HL-60/S4 (cell line): ENCODE results near the gene SYNE3.

Source experiments
- in situ Hi-C: fragments of 300-500 bp; cut with MboI; formaldehyde crosslinking; loops from 2 replicates; pipeline ENCODE4 v1.14.3; 2022; ENCODE audit warnings: low sequenced_read_pairs

The SYNE3 gene

GRCh38 chr14:95477411-95478269, 38.8 kb downstream of the SYNE3 start:
- in situ Hi-C loops: no loop called here

- in situ Hi-C loops: no loop called here
Measured at GRCh38 chr14:95476747-95477146, 39.7 kb downstream of the SYNE3 start.

- in situ Hi-C loops: no loop called here
Measured at GRCh38 chr14:95475540-95476240, 40.8 kb downstream of the SYNE3 start.

- in situ Hi-C loops: no loop called here
Measured at GRCh38 chr14:95474941-95475340, 41.5 kb downstream of the SYNE3 start.

- in situ Hi-C loops: no loop called here
Measured at GRCh38 chr14:95474486-95474885, 42.0 kb downstream of the SYNE3 start.

- in situ Hi-C loops: no loop called here
Measured at GRCh38 chr14:95472819-95473251, 43.6 kb downstream of the SYNE3 start.

- in situ Hi-C loops: no loop called here
Measured at GRCh38 chr14:95471476-95471875, 45.0 kb downstream of the SYNE3 start.

GRCh38 chr14:95471016-95471415, 45.4 kb downstream of the SYNE3 start:
- in situ Hi-C loops: no loop called here

- in situ Hi-C loops: no loop called here
Measured at GRCh38 chr14:95469134-95469481, 47.3 kb downstream of the SYNE3 start.

GRCh38 chr14:95468448-95469133, 47.9 kb downstream of the SYNE3 start:
- in situ Hi-C loops: no loop called here

- in situ Hi-C loops: no loop called here
Measured at GRCh38 chr14:95467657-95468056, 48.8 kb downstream of the SYNE3 start.

- in situ Hi-C loops: no loop called here
Measured at GRCh38 chr14:95467232-95467631, 49.2 kb downstream of the SYNE3 start.
